Mesenchymal stem cell (in vitro differentiated cells and primary cell): ENCODE results near the gene TMEM63C.

ENCODE experiments used
- DNase-seq: peaks from one replicate; pipeline ENCODE4 v3.0.0-alpha.2; 2013
- H2AFZ ChIP-seq: one replicate; pipeline ENCODE4 v1.6.1; 2013; ENCODE audit warnings: low read depth, mild to moderate bottlenecking, control low read depth, inconsistent platforms, low read length, moderate library complexity
- H2AK5ac ChIP-seq: 2 replicates; pipeline ENCODE4 v1.6.1; 2013; ENCODE audit warnings: low read length, moderate library complexity, mild to moderate bottlenecking, inconsistent platforms; ENCODE audit not compliant: severe bottlenecking
- H2BK120ac ChIP-seq: one replicate; pipeline ENCODE4 v1.6.1; 2013; ENCODE audit warnings: low read depth, mild to moderate bottlenecking, inconsistent platforms, low read length, moderate library complexity
- H2BK12ac ChIP-seq, 2 experiments: one replicate each; pipeline ENCODE4 v1.6.1; 2013; ENCODE audit warnings: inconsistent platforms in 2 of 2, low read length in 2 of 2, mild to moderate bottlenecking in 2 of 2, moderate library complexity in 2 of 2, control low read depth in 1 of 2
- H2BK15ac ChIP-seq: one replicate; pipeline ENCODE4 v1.6.1; 2013; ENCODE audit warnings: mild to moderate bottlenecking, low read depth, inconsistent platforms; ENCODE audit not compliant: poor library complexity, severe bottlenecking
- H2BK5ac ChIP-seq: 2 replicates; pipeline ENCODE4 v1.6.1; 2013; ENCODE audit warnings: low read depth, mild to moderate bottlenecking, low read length, control low read depth, inconsistent platforms; ENCODE audit not compliant: poor library complexity, severe bottlenecking
- H3K14ac ChIP-seq, 2 experiments: one replicate each; pipeline ENCODE4 v1.6.1; 2013; ENCODE audit warnings: inconsistent platforms in 2 of 2, low read length in 2 of 2, control low read depth in 1 of 2, mild to moderate bottlenecking in 1 of 2, moderate library complexity in 1 of 2
- H3K18ac ChIP-seq, 2 experiments: one replicate each; pipeline ENCODE4 v1.6.1; 2013; ENCODE audit warnings: inconsistent platforms in 2 of 2, low read length in 2 of 2, control low read depth in 1 of 2, low read depth in 1 of 2, mild to moderate bottlenecking in 1 of 2
- H3K23ac ChIP-seq, 2 experiments: one replicate each; pipeline ENCODE4 v1.6.1; 2013; ENCODE audit warnings: inconsistent platforms in 2 of 2, low read length in 2 of 2, mild to moderate bottlenecking in 2 of 2, moderate library complexity in 2 of 2, control low read depth in 1 of 2
- H3K27ac ChIP-seq: 2 replicates; pipeline ENCODE4 v1.5.1; 2013; ENCODE audit warnings: mild to moderate bottlenecking, moderate library complexity, low read length, control low read depth, inconsistent platforms; ENCODE audit not compliant: poor library complexity, severe bottlenecking
- H3K27me3 ChIP-seq, 2 experiments: 2 replicates each; pipeline versions ENCODE4 v1.6.1 to v1.7.0; 2013; ENCODE audit warnings: low read length in 2 of 2, mild to moderate bottlenecking in 2 of 2, moderate library complexity in 2 of 2, control low read depth in 1 of 2, inconsistent platforms in 1 of 2; ENCODE audit not compliant: control insufficient read depth in 1 of 2, insufficient read depth in 1 of 2
- H3K36me3 ChIP-seq, 2 experiments: 2 replicates each; pipeline versions ENCODE4 v1.6.1 to v1.7.0; 2013; ENCODE audit warnings: low read length in 2 of 2, control low read depth in 1 of 2, inconsistent platforms in 1 of 2, low read depth in 1 of 2, mild to moderate bottlenecking in 1 of 2; ENCODE audit not compliant: insufficient read depth in 2 of 2, control insufficient read depth in 1 of 2
- H3K4ac ChIP-seq, 2 experiments: one replicate each; pipeline ENCODE4 v1.6.1; 2013; ENCODE audit warnings: inconsistent platforms in 2 of 2, low read length in 2 of 2, mild to moderate bottlenecking in 2 of 2, moderate library complexity in 2 of 2, control low read depth in 1 of 2, low read depth in 1 of 2
- H3K4me1 ChIP-seq: 2 replicates; pipeline ENCODE4 v1.6.1; 2013; ENCODE audit warnings: low read depth, low read length, control low read depth; ENCODE audit not compliant: control insufficient read depth, insufficient read depth
- H3K4me2 ChIP-seq: 2 replicates; pipeline ENCODE4 v1.6.1; 2013; ENCODE audit warnings: low read length, mild to moderate bottlenecking, inconsistent platforms; ENCODE audit not compliant: poor library complexity, severe bottlenecking
- H3K4me3 ChIP-seq, 2 experiments: 2 replicates each; pipeline versions ENCODE4 v1.5.1 to v1.7.0; 2013; ENCODE audit warnings: low read length in 2 of 2, mild to moderate bottlenecking in 2 of 2, control low read depth in 1 of 2, low read depth in 1 of 2; ENCODE audit not compliant: insufficient read depth in 1 of 2
- H3K79me1 ChIP-seq: replicated peaks from 2 replicates; pipeline ENCODE4 v1.6.1; 2013; ENCODE audit warnings: mild to moderate bottlenecking, control low read depth, low read length, inconsistent platforms; ENCODE audit not compliant: poor library complexity, severe bottlenecking
- H3K9ac ChIP-seq: 2 replicates; pipeline ENCODE4 v1.7.0; 2013; ENCODE audit warnings: mild to moderate bottlenecking, low read length, moderate library complexity
- H3K9me3 ChIP-seq: 2 replicates; pipeline ENCODE4 v1.7.0; 2013; ENCODE audit warnings: mild to moderate bottlenecking, low read length; ENCODE audit not compliant: control insufficient read depth
- H4K8ac ChIP-seq: one replicate; pipeline ENCODE4 v1.6.1; 2013; ENCODE audit warnings: inconsistent platforms, mild to moderate bottlenecking, low read length, moderate library complexity
- H4K91ac ChIP-seq: one replicate; pipeline ENCODE4 v1.6.1; 2013; ENCODE audit warnings: mild to moderate bottlenecking, low read length, inconsistent platforms
- WGBS: methylation state at CpG from one replicate; pipeline ENCODE4 v1.1.7; 2013; ENCODE audit warnings: mixed read lengths; 5-methylcytosine and 5-hydroxymethylcytosine counted together

The TMEM63C gene

GRCh38 chr14:77148510-77149231 lies 32.9 kb upstream of the TMEM63C start:
- no peak overlapping the region for H2BK15ac ChIP-seq
- no peak overlapping the region for H3K4me2 ChIP-seq
- H2AFZ ChIP-seq = no peak overlapping the region
- no peak overlapping the region for H2BK12ac ChIP-seq
- no peak overlapping the region for H3K4ac ChIP-seq
- no peak overlapping the region for H4K8ac ChIP-seq
- H3K18ac ChIP-seq = no peak overlapping the region
- H3K4me3 ChIP-seq = no peak overlapping the region
- no peak overlapping the region for H2BK5ac ChIP-seq
- H2BK120ac ChIP-seq = no peak overlapping the region
- H3K9ac ChIP-seq = no peak overlapping the region
- H3K27ac ChIP-seq = no peak overlapping the region
- H3K23ac ChIP-seq = no peak overlapping the region
- H3K79me1 ChIP-seq = no peaks in the 10 kb centered on the region
- no peak overlapping the region for H2AK5ac ChIP-seq
- no peaks in the 10 kb centered on the region for H3K4me1 ChIP-seq
- 70% methylated on average over 7 of the region's 8 CpGs for WGBS
- peaks cover 1% of the 10 kb centered on the region for H3K9me3 ChIP-seq
- no peak for DNase-seq
- H3K14ac ChIP-seq = no peak overlapping the region
- no peaks in the 10 kb centered on the region for H3K36me3 ChIP-seq
- peaks cover 43 to 61% of the 10 kb centered on the region in 2 experiments for H3K27me3 ChIP-seq
- no peak overlapping the region for H4K91ac ChIP-seq

GRCh38 chr14:77151245-77151644 lies 30.4 kb upstream of the TMEM63C start:
- Histone ChIP-seq H2BK12ac (no peak overlapping the region), H3K4me1 (no peaks in the 10 kb centered on the region), H3K27ac (no peak overlapping the region), H3K4me3 (no peak overlapping the region), H4K8ac (no peak overlapping the region), H3K79me1 (no peaks in the 10 kb centered on the region), H3K14ac (no peak overlapping the region), H2AK5ac (no peak overlapping the region), H3K4me2 (no peak overlapping the region), H3K4ac (no peak overlapping the region), H4K91ac (no peak overlapping the region), H3K36me3 (no peaks in the 10 kb centered on the region), H2AFZ (no peak overlapping the region), H2BK120ac (no peak overlapping the region), H3K23ac (no peak overlapping the region), H2BK15ac (no peak overlapping the region), H2BK5ac (no peak overlapping the region), H3K9me3 (peaks cover 5% of the 10 kb centered on the region), H3K27me3 (peaks cover 38 to 58% of the 10 kb centered on the region in 2 experiments), H3K18ac (no peak overlapping the region), H3K9ac (no peak overlapping the region)
- 29% methylated on average over 1 of the region's 5 CpGs for whole genome bisulfite sequencing
- DNase-seq = peak; percentile 14

- no peak overlapping the region for H2BK120ac ChIP-seq
- H3K36me3 ChIP-seq = no peaks in the 10 kb centered on the region
- no peak overlapping the region for H2BK12ac ChIP-seq
- H2AK5ac ChIP-seq = no peak overlapping the region
- no peaks in the 10 kb centered on the region for H3K79me1 ChIP-seq
- DNase-seq = peak; percentile 15
- no peak overlapping the region for H2AFZ ChIP-seq
- H3K23ac ChIP-seq = no peak overlapping the region
- H3K4me3 ChIP-seq = no peak overlapping the region
- H2BK15ac ChIP-seq = no peak overlapping the region
- no peak overlapping the region for H3K4ac ChIP-seq
- H2BK5ac ChIP-seq = no peak overlapping the region
- peaks cover 5% of the 10 kb centered on the region for H3K9me3 ChIP-seq
- H3K9ac ChIP-seq = no peak overlapping the region
- H3K18ac ChIP-seq = no peak overlapping the region
- H4K8ac ChIP-seq = no peak overlapping the region
- no peaks in the 10 kb centered on the region for H3K4me1 ChIP-seq
- no peak overlapping the region for H3K4me2 ChIP-seq
- 31% methylated on average over 2 of the region's 2 CpGs for WGBS
- H3K14ac ChIP-seq = no peak overlapping the region
- peaks cover 30 to 50% of the 10 kb centered on the region in 2 experiments for H3K27me3 ChIP-seq
- no peak overlapping the region for H3K27ac ChIP-seq
- H4K91ac ChIP-seq = no peak overlapping the region
Observed at GRCh38 chr14:77151918-77152588, 29.5 kb upstream of the TMEM63C start.

- Histone ChIP-seq H2BK12ac (no peak overlapping the region), H3K9me3 (peaks cover 5% of the 10 kb centered on the region), H3K14ac (no peak overlapping the region), H3K23ac (no peak overlapping the region), H4K8ac (no peak overlapping the region), H3K27ac (no peak overlapping the region), H3K4me2 (no peak overlapping the region), H3K18ac (no peak overlapping the region), H3K79me1 (no peaks in the 10 kb centered on the region), H3K36me3 (no peaks in the 10 kb centered on the region), H2BK120ac (no peak overlapping the region), H2BK5ac (no peak overlapping the region), H3K4me3 (no peak overlapping the region), H2AK5ac (no peak overlapping the region), H4K91ac (no peak overlapping the region), H2BK15ac (no peak overlapping the region), H3K27me3 (peaks cover 33 to 48% of the 10 kb centered on the region in 2 experiments), H3K4ac (no peak overlapping the region), H2AFZ (no peak overlapping the region), H3K9ac (no peak overlapping the region), H3K4me1 (peaks cover 10% of the 10 kb centered on the region)
- WGBS = 76% methylated on average over 2 of the region's 3 CpGs
- no peak for DNase-seq
Observed at GRCh38 chr14:77153802-77154201, 27.8 kb upstream of the TMEM63C start.
